ENCODE measurements around the gene ID1. TPM values are rescaled to one million over a fixed set of nuclear protein-coding genes. Genes with fewer than 3 reads are reported as not detected.

The ID1 gene
- total RNA-seq, 1 donor from 2014 or later: 5.8 TPM

DNA sequence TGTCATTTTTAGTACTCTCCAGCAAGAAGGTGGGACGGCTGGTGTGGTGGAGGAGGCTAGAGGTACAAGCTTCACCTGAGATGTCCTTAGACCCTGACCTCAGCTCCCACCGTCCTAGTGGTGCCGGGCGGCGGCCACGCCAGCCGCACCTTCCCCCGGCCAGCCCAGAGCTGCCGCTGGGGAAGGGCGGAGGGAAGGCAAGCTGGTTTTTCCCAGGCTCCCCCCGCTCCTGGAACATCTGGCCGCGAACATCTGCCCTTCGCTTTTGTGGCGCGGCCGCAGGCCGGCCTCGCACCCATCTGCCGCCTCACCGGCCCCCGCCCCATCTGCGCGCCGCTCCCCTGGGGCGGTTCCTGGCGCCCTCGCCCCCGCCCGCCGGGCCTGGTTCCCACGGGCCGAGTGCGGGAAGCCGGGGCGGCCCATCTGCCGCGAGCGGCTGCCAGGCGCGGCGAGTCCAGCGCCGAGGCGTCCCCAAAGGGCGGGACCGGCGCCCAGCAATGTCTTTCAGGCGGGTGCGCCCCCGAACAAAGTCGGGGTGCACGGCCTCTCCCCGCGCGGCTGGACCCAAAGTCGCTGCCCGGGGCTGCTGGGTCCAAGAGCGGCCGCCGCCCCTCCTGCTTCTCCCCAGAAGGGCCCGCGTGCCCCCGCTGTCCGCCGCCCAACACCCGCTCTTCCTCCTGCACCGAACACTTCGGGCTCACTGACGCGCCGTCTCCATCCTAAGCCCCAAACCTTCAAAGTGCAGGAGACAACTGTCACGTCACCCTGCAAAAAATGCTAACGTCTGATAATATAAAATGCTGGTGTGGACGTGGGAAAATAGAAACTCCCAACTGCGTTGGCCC, 17.3 kb upstream of the ID1 start:
- no peaks in the 10 kb centered on the region for H3K9me3 Mint-ChIP-seq
- H3K36me3 Mint-ChIP-seq (ENCODE audit: low read depth): no peaks in the 10 kb centered on the region
- DNase-seq (ENCODE audit: low read depth, low spot score): no peak
- peaks cover 27% of the 10 kb centered on the region for H3K27me3 Mint-ChIP-seq (ENCODE audit: low read depth)
- peak overlapping the region; percentile 72 for H3K4me3 Mint-ChIP-seq
- peaks cover 25% of the 10 kb centered on the region for H3K4me1 Mint-ChIP-seq
- TF ChIP-seq, protein P1, sequence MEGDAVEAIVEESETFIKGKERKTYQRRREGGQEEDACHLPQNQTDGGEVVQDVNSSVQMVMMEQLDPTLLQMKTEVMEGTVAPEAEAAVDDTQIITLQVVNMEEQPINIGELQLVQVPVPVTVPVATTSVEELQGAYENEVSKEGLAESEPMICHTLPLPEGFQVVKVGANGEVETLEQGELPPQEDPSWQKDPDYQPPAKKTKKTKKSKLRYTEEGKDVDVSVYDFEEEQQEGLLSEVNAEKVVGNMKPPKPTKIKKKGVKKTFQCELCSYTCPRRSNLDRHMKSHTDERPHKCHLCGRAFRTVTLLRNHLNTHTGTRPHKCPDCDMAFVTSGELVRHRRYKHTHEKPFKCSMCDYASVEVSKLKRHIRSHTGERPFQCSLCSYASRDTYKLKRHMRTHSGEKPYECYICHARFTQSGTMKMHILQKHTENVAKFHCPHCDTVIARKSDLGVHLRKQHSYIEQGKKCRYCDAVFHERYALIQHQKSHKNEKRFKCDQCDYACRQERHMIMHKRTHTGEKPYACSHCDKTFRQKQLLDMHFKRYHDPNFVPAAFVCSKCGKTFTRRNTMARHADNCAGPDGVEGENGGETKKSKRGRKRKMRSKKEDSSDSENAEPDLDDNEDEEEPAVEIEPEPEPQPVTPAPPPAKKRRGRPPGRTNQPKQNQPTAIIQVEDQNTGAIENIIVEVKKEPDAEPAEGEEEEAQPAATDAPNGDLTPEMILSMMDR (conservative IDR thresholded peaks at IDR 0.05): no peak
- no peak overlapping the region for H3K27ac Mint-ChIP-seq (ENCODE audit: unreplicated experiment)

DNA sequence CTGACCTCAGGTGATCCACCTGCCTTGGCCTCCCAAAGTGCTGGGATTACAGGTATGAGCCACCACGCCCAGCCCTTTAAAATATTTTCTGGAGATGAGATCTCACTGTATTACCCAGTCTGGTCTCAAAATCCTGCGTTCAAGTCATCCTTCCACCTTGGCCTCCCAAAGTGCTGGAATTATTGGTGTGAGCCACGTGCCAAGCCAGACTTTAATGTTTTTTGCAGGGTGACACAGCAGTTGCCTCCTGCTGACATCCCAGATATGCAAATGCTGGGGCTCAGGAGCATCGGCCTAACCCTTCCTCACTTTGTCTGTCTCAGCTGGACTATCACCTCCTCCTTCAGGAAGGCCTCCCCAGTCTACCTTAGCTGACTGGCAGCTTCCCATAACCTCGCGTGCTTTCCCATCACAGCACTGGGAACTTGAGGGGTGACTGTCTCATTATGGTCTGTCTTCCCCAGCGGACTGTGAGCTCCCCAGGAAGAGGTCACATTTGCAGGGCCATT, 14.3 kb upstream of the ID1 start:
- Mint-ChIP-seq H3K9me3 (no peaks in the 10 kb centered on the region), H3K27me3 (ENCODE audit: low read depth) (peaks cover 22% of the 10 kb centered on the region), H3K27ac (ENCODE audit: unreplicated experiment) (no peak overlapping the region), H3K4me1 (peaks cover 36% of the 10 kb centered on the region), H3K4me3 (no peak overlapping the region), H3K36me3 (ENCODE audit: low read depth) (no peaks in the 10 kb centered on the region)
- DNase-seq (ENCODE audit: low read depth, low spot score): no peak
- TF ChIP-seq, protein P1 (conservative IDR thresholded peaks at IDR 0.05): no peak

DNA sequence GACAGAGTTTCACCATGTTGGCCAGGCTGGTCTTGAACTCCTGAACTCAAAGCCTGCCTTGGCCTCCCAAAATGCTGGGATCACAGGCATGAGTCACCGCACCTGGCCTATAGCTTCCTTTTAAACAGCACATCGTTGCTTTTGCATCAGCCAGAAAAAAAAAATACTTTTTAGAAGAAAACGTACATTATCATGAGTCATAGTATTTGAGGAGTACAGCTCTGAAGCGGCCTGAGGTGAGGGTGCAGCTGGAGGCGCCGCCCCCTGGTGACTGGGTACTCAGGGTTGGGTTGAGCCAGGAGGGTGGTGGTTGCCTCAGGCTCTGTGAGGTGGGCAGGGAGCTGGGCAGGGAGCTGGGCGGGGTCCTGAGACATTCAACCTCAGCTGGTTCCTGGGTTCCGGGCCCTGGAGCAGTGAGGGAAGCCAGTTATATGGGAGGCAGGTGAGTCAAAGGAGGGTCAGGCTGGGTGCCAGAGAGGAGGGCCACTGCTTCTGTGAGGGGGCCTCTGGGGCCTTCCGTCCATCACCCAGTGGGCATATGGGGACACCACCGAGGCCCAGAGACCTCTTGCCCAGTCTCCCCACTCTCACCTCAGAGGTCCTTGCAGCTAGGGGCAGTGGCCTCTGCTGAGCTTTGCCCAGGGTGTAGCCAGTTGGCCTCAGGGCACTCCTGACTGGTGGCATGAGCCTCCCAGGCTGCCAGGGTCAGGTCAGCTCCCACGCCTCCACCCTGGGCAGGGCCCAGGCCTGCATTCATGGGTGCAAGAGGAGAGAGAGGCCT, 11.7 kb upstream of the ID1 start:
- H3K27me3 Mint-ChIP-seq (ENCODE audit: low read depth): peaks cover 5% of the 10 kb centered on the region
- H3K4me3 Mint-ChIP-seq: no peak overlapping the region
- no peaks in the 10 kb centered on the region for H3K9me3 Mint-ChIP-seq
- H3K4me1 Mint-ChIP-seq: peaks cover 36% of the 10 kb centered on the region
- no peaks in the 10 kb centered on the region for H3K36me3 Mint-ChIP-seq (ENCODE audit: low read depth)
- DNase-seq (ENCODE audit: low read depth, low spot score): no peak
- TF ChIP-seq, protein P1 (conservative IDR thresholded peaks at IDR 0.05): no peak
- H3K27ac Mint-ChIP-seq (ENCODE audit: unreplicated experiment): no peak overlapping the region

DNA sequence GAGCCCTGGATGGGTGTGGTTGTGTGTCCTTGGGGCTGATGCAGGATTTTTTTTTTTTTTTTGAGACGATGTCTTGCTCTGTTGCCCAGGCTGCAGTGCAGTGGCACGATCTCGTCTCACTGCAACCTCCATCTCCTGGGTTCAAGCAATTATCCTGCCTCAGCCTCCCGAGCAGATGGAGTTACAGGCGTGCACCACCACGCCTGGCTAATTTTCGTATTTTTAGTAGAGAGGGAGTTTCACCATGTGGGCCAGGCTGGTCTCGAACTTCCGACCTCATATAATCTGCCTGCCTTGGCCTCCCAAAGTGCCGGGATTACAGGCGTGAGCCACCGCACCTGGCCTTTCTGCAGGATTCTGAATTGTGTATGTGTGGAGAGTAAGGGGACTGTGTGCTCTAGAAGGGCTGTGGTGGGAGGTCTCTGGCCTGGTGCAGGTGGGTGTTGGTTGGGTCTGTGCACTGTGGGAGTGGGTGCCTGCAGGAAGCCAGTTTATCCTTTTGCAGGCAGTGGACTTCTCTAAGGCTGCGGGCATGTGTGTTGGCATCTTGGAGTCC, 11.0 kb upstream of the ID1 start:
- Mint-ChIP-seq H3K9me3 (no peaks in the 10 kb centered on the region), H3K27me3 (ENCODE audit: low read depth) (no peaks in the 10 kb centered on the region), H3K4me3 (no peak overlapping the region), H3K4me1 (peaks cover 29% of the 10 kb centered on the region), H3K36me3 (ENCODE audit: low read depth) (no peaks in the 10 kb centered on the region), H3K27ac (ENCODE audit: unreplicated experiment) (no peak overlapping the region)
- TF ChIP-seq, protein P1 (conservative IDR thresholded peaks at IDR 0.05): no peak
- no peak for DNase-seq (ENCODE audit: low read depth, low spot score)

DNA sequence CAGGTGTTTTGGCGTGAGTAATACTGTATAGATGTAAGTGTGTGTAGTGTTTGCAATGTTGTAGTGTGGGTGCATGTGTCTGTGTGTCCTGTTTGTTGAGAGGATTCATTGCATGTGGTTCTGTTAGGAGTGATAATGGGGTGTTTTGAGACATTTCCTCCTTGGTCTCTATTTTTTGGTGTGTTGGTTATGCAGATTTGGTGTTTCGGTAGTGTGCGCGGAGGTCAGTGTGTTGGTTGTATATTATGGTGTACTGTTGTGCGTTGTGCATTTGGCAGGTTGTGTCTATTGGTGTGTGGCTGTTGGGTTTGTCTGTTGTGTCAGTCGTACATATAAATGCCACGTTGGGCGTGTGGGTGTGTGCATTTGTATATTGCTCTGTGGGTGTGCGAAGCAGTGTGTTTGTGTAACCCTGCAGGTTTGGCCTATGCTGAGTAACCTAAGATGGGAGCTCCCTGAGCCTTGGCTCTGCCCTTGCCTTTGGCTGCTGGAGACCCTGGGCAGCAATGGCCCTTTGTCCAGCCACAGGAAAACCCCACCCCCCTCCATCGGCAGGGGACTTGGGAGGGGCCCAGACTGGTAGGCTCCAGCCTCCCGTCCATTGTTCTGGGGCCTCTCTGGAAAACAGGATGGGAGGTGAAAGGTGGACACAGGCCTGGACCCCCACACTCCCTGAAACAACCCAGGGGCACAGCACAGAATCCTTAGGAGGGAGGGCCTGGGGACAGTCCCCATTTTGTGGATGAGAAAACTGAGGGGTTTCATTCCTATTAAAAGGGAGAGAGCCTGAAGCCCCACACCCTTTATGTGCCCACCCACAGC, 10.3 kb upstream of the ID1 start:
- TF ChIP-seq, protein P1 (conservative IDR thresholded peaks at IDR 0.05): no peak
- peaks cover 29% of the 10 kb centered on the region for H3K4me1 Mint-ChIP-seq
- peak overlapping the region; percentile 32 for H3K27ac Mint-ChIP-seq (ENCODE audit: unreplicated experiment)
- H3K4me3 Mint-ChIP-seq: peak overlapping the region; percentile 0
- H3K36me3 Mint-ChIP-seq (ENCODE audit: low read depth): no peaks in the 10 kb centered on the region
- no peaks in the 10 kb centered on the region for H3K9me3 Mint-ChIP-seq
- no peaks in the 10 kb centered on the region for H3K27me3 Mint-ChIP-seq (ENCODE audit: low read depth)
- DNase-seq (ENCODE audit: low read depth, low spot score): no peak
